Activated T-helper 1 cell treated with anti-CD3 and anti-CD28 coated beads, Interleukin-12 subunit alpha, Interleukin-12 subunit beta, Interleukin-2, Interleukin-4 antibody, amounts not matched to agents 30 ng/mL and 10 ng/mL and 1 ng/mL, durations not matched to agents 14 hours and 24 hours and 36 hours (primary cell): ENCODE results near the gene H2AZ2. TPM values are rescaled to one million over a fixed set of nuclear protein-coding genes. Genes with fewer than 3 reads are reported as not detected.
"Not testable (repeated sequence)": the region's sequence is repeated elsewhere in the genome, so short reads cannot be mapped to it uniquely, and the experiment has no call there.

Experiments used
- DNase-seq: peaks from one replicate; pipeline ENCODE4 v3.0.0; 2021; ENCODE audit warnings: low spot score
- H3K27ac Mint-ChIP-seq: one replicate; pipeline ENCODE4 v1.8.0; 2021; ENCODE audit warnings: mild to moderate bottlenecking, mixed read lengths
- H3K27me3 Mint-ChIP-seq: one replicate; pipeline ENCODE4 v1.8.0; 2022; ENCODE audit warnings: mild to moderate bottlenecking, moderate library complexity, mixed read lengths; ENCODE audit not compliant: insufficient read depth
- H3K36me3 Mint-ChIP-seq: one replicate; pipeline ENCODE4 v1.8.0; 2021; ENCODE audit warnings: low read depth, mixed read lengths
- H3K4me1 Mint-ChIP-seq: one replicate; pipeline ENCODE4 v1.8.0; 2021; ENCODE audit warnings: low read depth, mixed read lengths
- H3K4me3 Mint-ChIP-seq: one replicate; pipeline ENCODE4 v1.8.0; 2021; ENCODE audit warnings: mild to moderate bottlenecking, moderate library complexity, mixed read lengths
- H3K9me3 Mint-ChIP-seq: one replicate; pipeline ENCODE4 v1.8.0; 2021; ENCODE audit warnings: mixed read lengths
- intact Hi-C: fragments of 100-400 bp; cut with micrococcal nuclease; formaldehyde crosslinking; loops from one replicate; pipeline ENCODE4 v1.15.1; 2024
- total RNA-seq: library from RNA; stranded (reverse); gene quantifications from 2 replicates; pipeline ENCODE4 v1.2.3, GENCODE V29; 2022

The H2AZ2 gene
- total RNA-seq, 1 donor from 2014 or later, result 187 TPM

- H3K27me3 Mint-ChIP-seq, DNase-seq, intact Hi-C loops, H3K4me3 Mint-ChIP-seq, H3K4me1 Mint-ChIP-seq, H3K27ac Mint-ChIP-seq, H3K36me3 Mint-ChIP-seq: not testable (repeated sequence)
- H3K9me3 Mint-ChIP-seq, result peaks cover 18% of the 10 kb centered on the region
Measured at GRCh38 chr7:44785218-44785617, 62.7 kb downstream of the H2AZ2 start.

GRCh38 chr7:44784364-44784763 is 63.5 kb downstream of the H2AZ2 start:
- peaks cover 18% of the 10 kb centered on the region for H3K9me3 Mint-ChIP-seq
- peaks cover 5% of the 10 kb centered on the region for H3K36me3 Mint-ChIP-seq
- no peaks in the 10 kb centered on the region for H3K4me1 Mint-ChIP-seq
- no peak overlapping the region for H3K4me3 Mint-ChIP-seq
- intact Hi-C loops, result no loop called here
- peaks cover 2% of the 10 kb centered on the region for H3K27me3 Mint-ChIP-seq
- H3K27ac Mint-ChIP-seq, result no peak overlapping the region
- no peak for DNase-seq

GRCh38 chr7:44783407-44783806 is 64.5 kb downstream of the H2AZ2 start:
- H3K36me3 Mint-ChIP-seq, result peaks cover 5% of the 10 kb centered on the region
- H3K27ac Mint-ChIP-seq, result no peak overlapping the region
- no peak overlapping the region for H3K4me3 Mint-ChIP-seq
- H3K4me1 Mint-ChIP-seq, result no peaks in the 10 kb centered on the region
- DNase-seq, result no peak
- peaks cover 18% of the 10 kb centered on the region for H3K9me3 Mint-ChIP-seq
- peaks cover 2% of the 10 kb centered on the region for H3K27me3 Mint-ChIP-seq
- intact Hi-C loops, result no loop called here

GRCh38 chr7:44782460-44782859 is 65.4 kb downstream of the H2AZ2 start:
- intact Hi-C loops, result no loop called here
- H3K9me3 Mint-ChIP-seq, result peaks cover 18% of the 10 kb centered on the region
- H3K27me3 Mint-ChIP-seq, result peaks cover 7% of the 10 kb centered on the region
- no peaks in the 10 kb centered on the region for H3K4me1 Mint-ChIP-seq
- H3K27ac Mint-ChIP-seq, result no peak overlapping the region
- no peak overlapping the region for H3K4me3 Mint-ChIP-seq
- H3K36me3 Mint-ChIP-seq, result peaks cover 5% of the 10 kb centered on the region
- no peak for DNase-seq

Other genes with a start within 250 kb of the H2AZ2 start
- gene OGDH, start 241.5 kb downstream of the H2AZ2 start, total RNA-seq, result 101 and 105 TPM in 2 replicates
- 123 and 129 TPM in 2 replicates for gene ZMIZ2, start 99.2 kb downstream of the H2AZ2 start, total RNA-seq
- 2,141 and 2,153 TPM in 2 replicates for gene PPIA, start 51.4 kb downstream of the H2AZ2 start, total RNA-seq
- 42.1 and 42.6 TPM in 2 replicates for gene PURB, start 37.4 kb upstream of the H2AZ2 start, total RNA-seq
- 252 and 258 TPM in 2 replicates for gene MYO1G, start 130.9 kb upstream of the H2AZ2 start, total RNA-seq
- 59.2 and 65.5 TPM in 2 replicates for gene CCM2, start 152.1 kb upstream of the H2AZ2 start, total RNA-seq
- gene NACAD, start 240.9 kb upstream of the H2AZ2 start, total RNA-seq, result 0.05 TPM in 1 of 2 replicates, not detected in the other